Keratinocyte (primary cell): ENCODE data around the gene SMIM10L2A.

Experiments used
- CTCF ChIP-seq, 3 experiments: IDR thresholded peaks in 1 of 3; conservative IDR thresholded peaks in 1 of 3; optimal IDR thresholded peaks in 1 of 3; 2 replicates in 2 of 3; 3 replicates in 1 of 3; pipeline versions ENCODE3 to v1.5.1; 2011; ENCODE audit warnings: low read length in 3 of 3, mild to moderate bottlenecking in 3 of 3, moderate library complexity in 2 of 3, control low read depth in 1 of 3, inconsistent platforms in 1 of 3; ENCODE audit not compliant: insufficient read depth in 2 of 3; ENCODE audit errors: extremely low read depth in 1 of 3
- EZH2 ChIP-seq: IDR thresholded peaks from one replicate; pipeline ENCODE4 v1.6.1; 2012; ENCODE audit warnings: inconsistent platforms, mild to moderate bottlenecking, low read length, moderate library complexity

- TF ChIP-seq EZH2 (no peak), CTCF (optimal IDR thresholded peaks at IDR 0.05 in 1 of 3, IDR thresholded peaks at IDR 0.05 in 1 of 3, conservative IDR thresholded peaks at IDR 0.05 in 1 of 3; ENCODE audit: extremely low read depth in 1 of 3, insufficient read depth in 2 of 3, low read length in 3 of 3) (no peak)
Observed at GRCh38 chrX:135449637-135450550, 28.1 kb downstream of the SMIM10L2A start.
